Thyroid gland (tissue), 4 donors: ENCODE results near the gene TTBK2.

ENCODE experiments used
- CTCF ChIP-seq, 6 experiments: fragments of 200-600 bp in 3 of 6; fragments of 450-650 bp in 3 of 6; sonication (generic) in 3 of 6; IDR thresholded peaks; one replicate each; pipeline ENCODE4 v1.5.1; 2016 to 2019; ENCODE audit warnings: antibody characterized with exemption in 6 of 6, mild to moderate bottlenecking in 2 of 6, inconsistent platforms in 1 of 6, moderate library complexity in 1 of 6
- POLR2A ChIP-seq, 2 donors: fragments of 450-650 bp; IDR thresholded peaks; one replicate each; pipeline ENCODE4 v1.6.1; 2017; ENCODE audit warnings: antibody characterized with exemption in 2 of 2, mild to moderate bottlenecking in 2 of 2, moderate library complexity in 1 of 2

GRCh38 chr15:42696626-42697025 is 224.0 kb downstream of the TTBK2 start:
- TF ChIP-seq CTCF (IDR thresholded peaks at IDR 0.05) (no peak), POLR2A (IDR thresholded peaks at IDR 0.05) (no peak)
